HG03060 (cell line): ENCODE measurements around the gene MAPK4.
"Not testable (repeated sequence)": the region's sequence is repeated elsewhere in the genome, so short reads cannot be mapped to it uniquely, and the experiment has no call there.

ENCODE experiments used
- ATAC-seq: cut with Tn5 transposase; IDR thresholded peaks from one replicate; pipeline ENCODE4 v1.9.1; 2021; ENCODE audit warnings: low read depth, moderate number of reproducible peaks; ENCODE audit not compliant: unreplicated experiment

The MAPK4 gene

GRCh38 chr18:50675043-50675442 lies 115.2 kb downstream of the MAPK4 start:
- ATAC-seq = no peak

GRCh38 chr18:50678651-50679050 lies 118.8 kb downstream of the MAPK4 start:
- ATAC-seq = no peak

GRCh38 chr18:50679056-50679455 lies 119.2 kb downstream of the MAPK4 start:
- no peak for ATAC-seq

- ATAC-seq = no peak
Measured at GRCh38 chr18:50679656-50680055, 119.8 kb downstream of the MAPK4 start.

GRCh38 chr18:50680966-50681365 lies 121.1 kb downstream of the MAPK4 start:
- ATAC-seq = no peak

GRCh38 chr18:50682852-50683251 lies 123.0 kb downstream of the MAPK4 start:
- ATAC-seq = no peak

GRCh38 chr18:50686409-50686808 lies 126.5 kb downstream of the MAPK4 start:
- no peak for ATAC-seq

GRCh38 chr18:50687491-50687890 lies 127.6 kb downstream of the MAPK4 start:
- no peak for ATAC-seq

- no peak for ATAC-seq
Measured at GRCh38 chr18:50689578-50689977, 129.7 kb downstream of the MAPK4 start.

GRCh38 chr18:50694147-50694546 lies 134.3 kb downstream of the MAPK4 start:
- ATAC-seq = no peak

GRCh38 chr18:50695431-50696176 lies 135.7 kb downstream of the MAPK4 start:
- ATAC-seq = no peak

GRCh38 chr18:50696436-50696835 lies 136.5 kb downstream of the MAPK4 start:
- no peak for ATAC-seq

GRCh38 chr18:50696929-50697328 lies 137.0 kb downstream of the MAPK4 start:
- no peak for ATAC-seq

- no peak for ATAC-seq
Measured at GRCh38 chr18:50697509-50697908, 137.6 kb downstream of the MAPK4 start.

- ATAC-seq = no peak
Measured at GRCh38 chr18:50700245-50701165, 140.6 kb downstream of the MAPK4 start.

GRCh38 chr18:50704357-50704940 lies 144.6 kb downstream of the MAPK4 start:
- ATAC-seq = no peak

- ATAC-seq = no peak
Measured at GRCh38 chr18:50706199-50706598, 146.3 kb downstream of the MAPK4 start.

GRCh38 chr18:50706651-50707050 lies 146.8 kb downstream of the MAPK4 start:
- ATAC-seq = no peak

- ATAC-seq = not testable (repeated sequence)
Measured at GRCh38 chr18:50707297-50707696, 147.4 kb downstream of the MAPK4 start.

- ATAC-seq = no peak
Measured at GRCh38 chr18:50707855-50708469, 148.1 kb downstream of the MAPK4 start.

GRCh38 chr18:50709193-50709592 lies 149.3 kb downstream of the MAPK4 start:
- no peak for ATAC-seq
